BJ (cell line): ENCODE data around the gene EMD. TPM values are rescaled to one million over a fixed set of nuclear protein-coding genes. Genes with fewer than 3 reads are reported as not detected.
"Not testable (repeated sequence)": the region's sequence is repeated elsewhere in the genome, so short reads cannot be mapped to it uniquely, and the experiment has no call there.

Experiments used
- CTCF ChIA-PET: fragments of 350-600 bp; formaldehyde crosslinking; extraction: SDS; loops from one replicate; lab custom pipeline; 2021; ENCODE audit warnings: antibody characterized with exemption, inconsistent platforms; lab: Yijun Ruan, JAX
- POLR2A ChIA-PET: fragments of 300-600 bp; sonication (Branson Sonifier 250); formaldehyde crosslinking; extraction: SDS; loops from one replicate; lab custom pipeline; 2021; ENCODE audit warnings: antibody characterized with exemption; lab: Charles Lee
- DNase-seq: peaks from one replicate; pipeline ENCODE4 v3.0.0-alpha.2; 2011; ENCODE audit warnings: low read depth
- H3K27me3 ChIP-seq: 2 replicates; pipeline ENCODE4 v1.6.0; 2011; ENCODE audit warnings: low read length; ENCODE audit not compliant: control insufficient read depth, insufficient read depth
- H3K36me3 ChIP-seq: 2 replicates; pipeline ENCODE4 v1.5.1; 2011; ENCODE audit warnings: low read length; ENCODE audit not compliant: control insufficient read depth, insufficient read depth
- H3K4me3 ChIP-seq: 2 replicates; pipeline ENCODE4 v1.5.1; 2011; ENCODE audit warnings: low read depth, mild to moderate bottlenecking, control low read depth, low read length
- polyA plus RNA-seq: library from polyadenylated mRNA; depleted of rRNA; stranded (reverse); fragments of >200 nt; gene quantifications from 2 replicates; pipeline ENCODE4 v1.2.3, GENCODE V29; 2011
- TF ChIP-seq, protein P1 (sequence below): IDR thresholded peaks from 2 replicates; pipeline ENCODE4 v1.5.1; 2011; ENCODE audit warnings: low read depth, mild to moderate bottlenecking, control low read depth, inconsistent platforms, low read length, moderate library complexity; ENCODE audit not compliant: insufficient read depth

Gene EMD
- polyA plus RNA-seq, 1 experiment, result 71.0 TPM

DNA sequence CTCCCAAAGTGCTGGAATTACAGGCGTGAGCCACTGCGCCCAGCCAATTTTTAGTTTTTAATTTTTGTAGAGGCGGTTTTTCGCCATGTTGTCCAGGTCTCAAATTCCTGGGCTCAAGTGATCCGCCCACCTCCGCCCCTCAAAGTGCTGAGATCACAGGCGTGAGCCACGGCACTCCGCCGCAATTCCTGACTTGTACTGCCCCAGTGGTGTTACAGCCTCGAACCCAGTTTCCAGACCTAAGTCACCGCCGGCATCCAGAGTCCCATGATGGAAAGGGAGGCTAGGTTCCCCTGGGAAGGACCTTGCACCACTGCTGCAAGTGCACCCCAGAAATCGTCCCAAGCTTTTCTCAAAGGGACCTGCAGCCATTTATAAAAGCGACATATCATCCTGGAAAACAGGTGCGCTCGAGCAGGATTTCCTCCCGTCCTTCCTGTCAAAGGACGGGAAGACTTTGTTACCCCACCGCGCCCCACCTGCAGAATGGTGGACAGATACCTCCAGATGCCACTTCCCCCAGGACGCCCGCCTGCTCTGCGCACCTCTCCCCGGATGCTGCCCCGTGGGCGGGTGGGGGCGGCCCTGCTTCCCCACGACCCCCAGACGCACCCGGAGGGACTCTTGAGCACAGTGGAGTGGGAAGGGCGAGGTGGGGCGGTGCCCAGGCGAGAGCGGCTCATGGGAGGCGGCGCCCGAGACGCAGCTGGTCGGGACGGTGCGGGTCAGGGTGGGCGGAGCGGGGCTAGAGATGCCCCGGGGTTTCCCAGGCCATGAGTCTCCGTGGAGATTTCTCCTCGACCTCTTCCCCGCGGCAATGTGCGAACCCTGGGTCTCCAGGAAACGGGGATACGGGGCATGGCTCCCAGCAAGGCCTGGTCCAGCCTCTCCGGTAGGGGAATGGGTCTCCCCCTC is 18.1 kb downstream of the EMD start:
- POLR2A ChIA-PET, result interaction anchor here (1.6 kb wide), 1 partner anchor 26 kb away, joined by 4 read pairs; no protein-coding TSS in a partner anchor

DNA sequence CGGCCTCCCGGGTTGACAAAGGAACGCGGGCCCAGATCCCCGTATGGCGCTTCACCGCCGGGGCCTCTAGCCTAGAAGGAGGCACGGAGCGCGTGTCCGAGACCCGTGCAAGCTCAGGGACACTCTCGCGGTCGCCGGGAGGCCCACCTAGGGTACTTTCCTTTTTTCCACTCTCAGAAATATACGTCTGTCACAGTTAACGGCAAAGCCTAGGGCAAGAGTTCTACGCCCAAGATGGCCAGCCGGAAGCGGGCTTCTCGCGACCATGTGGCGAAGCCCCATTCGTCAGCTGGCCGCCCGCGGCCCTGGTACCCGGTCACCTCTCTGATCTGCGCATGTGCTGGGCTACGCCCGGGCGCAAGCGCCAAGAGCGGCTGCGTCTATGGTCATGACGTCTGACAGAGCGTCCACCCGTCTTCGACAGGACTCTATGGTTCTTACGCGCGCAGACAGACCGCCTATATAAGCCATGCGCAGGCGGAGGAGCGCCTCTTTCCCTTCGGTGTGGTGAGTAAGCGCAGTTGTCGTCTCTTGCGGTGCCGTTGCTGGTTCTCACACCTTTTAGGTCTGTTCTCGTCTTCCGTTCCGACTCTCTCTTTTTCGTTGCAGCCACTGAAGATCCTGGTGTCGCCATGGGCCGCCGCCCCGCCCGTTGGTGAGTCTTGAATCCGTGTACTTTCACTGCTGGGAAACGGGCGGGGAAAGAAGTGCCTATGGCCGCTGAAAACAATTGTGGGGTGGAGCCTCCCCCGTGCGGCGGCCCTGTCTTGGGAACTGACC is 19.0 kb downstream of the EMD start, which contains the start of gene RPL10:
TSS of gene RPL10 (plus strand) at position 490 of the 780 bp plus-strand sequence. CDS start at position 633, 143 bp downstream.
- TF ChIP-seq, protein P1, sequence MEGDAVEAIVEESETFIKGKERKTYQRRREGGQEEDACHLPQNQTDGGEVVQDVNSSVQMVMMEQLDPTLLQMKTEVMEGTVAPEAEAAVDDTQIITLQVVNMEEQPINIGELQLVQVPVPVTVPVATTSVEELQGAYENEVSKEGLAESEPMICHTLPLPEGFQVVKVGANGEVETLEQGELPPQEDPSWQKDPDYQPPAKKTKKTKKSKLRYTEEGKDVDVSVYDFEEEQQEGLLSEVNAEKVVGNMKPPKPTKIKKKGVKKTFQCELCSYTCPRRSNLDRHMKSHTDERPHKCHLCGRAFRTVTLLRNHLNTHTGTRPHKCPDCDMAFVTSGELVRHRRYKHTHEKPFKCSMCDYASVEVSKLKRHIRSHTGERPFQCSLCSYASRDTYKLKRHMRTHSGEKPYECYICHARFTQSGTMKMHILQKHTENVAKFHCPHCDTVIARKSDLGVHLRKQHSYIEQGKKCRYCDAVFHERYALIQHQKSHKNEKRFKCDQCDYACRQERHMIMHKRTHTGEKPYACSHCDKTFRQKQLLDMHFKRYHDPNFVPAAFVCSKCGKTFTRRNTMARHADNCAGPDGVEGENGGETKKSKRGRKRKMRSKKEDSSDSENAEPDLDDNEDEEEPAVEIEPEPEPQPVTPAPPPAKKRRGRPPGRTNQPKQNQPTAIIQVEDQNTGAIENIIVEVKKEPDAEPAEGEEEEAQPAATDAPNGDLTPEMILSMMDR, result no peak
- H3K36me3 ChIP-seq, result peaks cover 12% of the 10 kb centered on the region
- POLR2A ChIA-PET, result interaction anchor here (1.6 kb wide), 1 partner anchor 27 kb away, joined by 4 read pairs; no protein-coding TSS in a partner anchor
- CTCF ChIA-PET, result interaction anchor here (1.0 to 2.7 kb wide), 7 partner anchors 12 to 133 kb away, joined by 3 to 16 read pairs (median 6); partner anchors contain the start of genes ATP6AP1, EMD and FLNA
- peak within 1 kb of the TSS; percentile 81 for H3K4me3 ChIP-seq
- DNase-seq, result peak; percentile 82
- no peaks in the 10 kb centered on the region for H3K27me3 ChIP-seq

More for the DNA sequence above, 18.1 kb downstream of the EMD start:
- DNase-seq, result no peak
- TF ChIP-seq, protein P1, result no peak
- peaks cover 12% of the 10 kb centered on the region for H3K36me3 ChIP-seq
- peak overlapping the region; percentile 81 for H3K4me3 ChIP-seq
- no peaks in the 10 kb centered on the region for H3K27me3 ChIP-seq
- CTCF ChIA-PET, result interaction anchor here (1.0 to 2.7 kb wide), 3 partner anchors 18 to 134 kb away, joined by 3 to 16 read pairs (median 6); partner anchors contain the start of genes EMD and FLNA

- TF ChIP-seq, protein P1, result peak; percentile 78
- ChIA-PET CTCF (interaction anchor here (0.7 to 2.7 kb wide), 9 partner anchors 11 to 133 kb away, joined by 3 to 16 read pairs (median 4); partner anchors contain the start of genes ATP6AP1, EMD and FLNA), POLR2A (interaction anchor here (1.6 kb wide), 1 partner anchor 28 kb away, joined by 4 read pairs; no protein-coding TSS in a partner anchor)
- H3K4me3 ChIP-seq, result peak overlapping the region; percentile 81
- no peak for DNase-seq
- peaks cover 12% of the 10 kb centered on the region for H3K36me3 ChIP-seq
- no peaks in the 10 kb centered on the region for H3K27me3 ChIP-seq
These were observed 19.8 kb downstream of the EMD start for GRCh38 chrX:154398668-154399526.

GRCh38 chrX:154399527-154400368 is 20.7 kb downstream of the EMD start:
- Histone ChIP-seq H3K36me3 (peaks cover 12% of the 10 kb centered on the region), H3K27me3 (no peaks in the 10 kb centered on the region), H3K4me3 (peak overlapping the region; percentile 81)
- ChIA-PET POLR2A (no interaction called here), CTCF (interaction anchor here (1.2 to 1.9 kb wide), 5 partner anchors 10 to 74 kb away, joined by 3 to 7 read pairs (median 4); partner anchors contain the start of gene ATP6AP1)
- DNase-seq, result no peak
- TF ChIP-seq, protein P1, result no peak

GRCh38 chrX:154400369-154400817 is 21.3 kb downstream of the EMD start:
- CTCF ChIA-PET, result interaction anchor here (1.2 kb wide), 1 partner anchor 29 kb away, joined by 5 read pairs; no protein-coding TSS in a partner anchor
- H3K4me3 ChIP-seq, H3K27me3 ChIP-seq, DNase-seq, POLR2A ChIA-PET: not testable (repeated sequence)
- peaks cover 12% of the 10 kb centered on the region for H3K36me3 ChIP-seq
